Suprapubic skin (tissue), 4 donors: ENCODE measurements around the gene RHCG.

Experiments
- CTCF ChIP-seq, 2 donors: fragments of 200-600 bp in 1 of 2; fragments of 450-650 bp in 1 of 2; sonication (generic) in 1 of 2; IDR thresholded peaks; one replicate each; pipeline ENCODE4 v1.5.1; 2016 to 2019; ENCODE audit warnings: antibody characterized with exemption in 2 of 2, mild to moderate bottlenecking in 1 of 2, moderate library complexity in 1 of 2
- EP300 ChIP-seq: sonication (generic); formaldehyde crosslinking; IDR thresholded peaks from one replicate; pipeline ENCODE4 v1.6.1; 2017; ENCODE audit warnings: antibody characterized with exemption
- POLR2A ChIP-seq, 2 donors: fragments of 450-650 bp; IDR thresholded peaks; one replicate each; pipeline ENCODE4 v1.6.1; 2017; ENCODE audit warnings: antibody characterized with exemption in 2 of 2, mild to moderate bottlenecking in 2 of 2, moderate library complexity in 2 of 2
- POLR2AphosphoS5 ChIP-seq, 3 donors: sonication (generic); formaldehyde crosslinking; IDR thresholded peaks; one replicate each; pipeline ENCODE4 v1.6.1; 2017; ENCODE audit warnings: antibody characterized with exemption in 3 of 3

GRCh38 chr15:89448825-89449224 lies 47.6 kb downstream of the RHCG start:
- TF ChIP-seq CTCF (IDR thresholded peaks at IDR 0.05) (no peak), POLR2A (IDR thresholded peaks at IDR 0.05) (no peak), POLR2AphosphoS5 (IDR thresholded peaks at IDR 0.05) (no peak), EP300 (no peak)
